ENCODE data around the gene MED14. TPM values are rescaled to one million over a fixed set of nuclear protein-coding genes. Genes with fewer than 3 reads are reported as not detected.
"Not testable (repeated sequence)": the region's sequence is repeated elsewhere in the genome, so short reads cannot be mapped to it uniquely, and the experiment has no call there.

MED14 gene
- total RNA-seq, 1 donor from 2014 or later = 32.6 TPM

- DNase-seq = no peak
- Histone ChIP-seq H3K9me3 (no peaks in the 10 kb centered on the region), H3K27me3 (ENCODE audit: low read depth) (no peaks in the 10 kb centered on the region), H3K4me3 (no peak overlapping the region), H3K4me1 (peaks cover 9% of the 10 kb centered on the region), H3K27ac (no peak overlapping the region), H3K36me3 (no peaks in the 10 kb centered on the region)
- intact Hi-C loops (cut with DNase I) = no loop called here
- no peak for TF ChIP-seq CTCF (IDR thresholded peaks at IDR 0.05)
- ATAC-seq = no peak
Observed at GRCh38 chrX:40746521-40746920, 11.2 kb upstream of the MED14 start.

GRCh38 chrX:40736170-40736505, 796 bp upstream of the MED14 start:
- Histone ChIP-seq H3K4me3 (peak overlapping the region; percentile 70), H3K4me1 (peaks cover 19% of the 10 kb centered on the region), H3K36me3 (no peaks in the 10 kb centered on the region), H3K9me3 (no peaks in the 10 kb centered on the region), H3K27ac (peak overlapping the region; percentile 96), H3K27me3 (ENCODE audit: low read depth) (no peaks in the 10 kb centered on the region)
- DNase-seq (no peak), ATAC-seq (peak in 1 of 2 donors; percentile 22)
- no peak for TF ChIP-seq CTCF (IDR thresholded peaks at IDR 0.05)
- intact Hi-C loops (cut with DNase I) = no loop called here

GRCh38 chrX:40734971-40735324, 394 bp downstream of the MED14 start:
- no peaks in the 10 kb centered on the region for H3K9me3 ChIP-seq
- H3K4me3 ChIP-seq = peak overlapping the region; percentile 70
- H3K36me3 ChIP-seq = no peaks in the 10 kb centered on the region
- DNase-seq = peak; percentile 49
- no peak for TF ChIP-seq CTCF (IDR thresholded peaks at IDR 0.05)
- H3K4me1 ChIP-seq = peaks cover 24% of the 10 kb centered on the region
- no peaks in the 10 kb centered on the region for H3K27me3 ChIP-seq (ENCODE audit: low read depth)
- intact Hi-C loops (cut with DNase I) = no loop called here
- no peak for ATAC-seq
- H3K27ac ChIP-seq = peak overlapping the region; percentile 96

GRCh38 chrX:40733706-40734105, 1.6 kb downstream of the MED14 start:
- ATAC-seq (no peak), DNase-seq (no peak)
- Histone ChIP-seq H3K27me3 (ENCODE audit: low read depth) (no peaks in the 10 kb centered on the region), H3K9me3 (no peaks in the 10 kb centered on the region), H3K4me3 (peak overlapping the region; percentile 70), H3K36me3 (no peaks in the 10 kb centered on the region), H3K27ac (no peak overlapping the region), H3K4me1 (peaks cover 30% of the 10 kb centered on the region)
- TF ChIP-seq CTCF (IDR thresholded peaks at IDR 0.05) = no peak
- intact Hi-C loops (cut with DNase I) = no loop called here

GRCh38 chrX:40732499-40732898, 2.8 kb downstream of the MED14 start:
- H3K4me1 ChIP-seq = peaks cover 30% of the 10 kb centered on the region
- DNase-seq; ATAC-seq; H3K9me3 ChIP-seq; H3K4me3 ChIP-seq; H3K27me3 ChIP-seq (ENCODE audit: low read depth); H3K27ac ChIP-seq; intact Hi-C loops (cut with DNase I); H3K36me3 ChIP-seq: not testable (repeated sequence)

- Histone ChIP-seq H3K9me3 (no peaks in the 10 kb centered on the region), H3K27ac (no peak overlapping the region), H3K36me3 (peaks cover 5% of the 10 kb centered on the region), H3K27me3 (ENCODE audit: low read depth) (no peaks in the 10 kb centered on the region), H3K4me1 (peaks cover 26% of the 10 kb centered on the region), H3K4me3 (no peak overlapping the region)
- ATAC-seq (peak in 1 of 2 donors; percentile 61), DNase-seq (no peak)
- no peak for TF ChIP-seq CTCF (IDR thresholded peaks at IDR 0.05)
- intact Hi-C loops (cut with DNase I) = no loop called here
Observed at GRCh38 chrX:40729598-40730584, 5.5 kb downstream of the MED14 start.

Data from lower lobe of right lung (tissue), 2 donors.